ENCODE data around the gene ANGPTL4.
A peak's percentile ranks its signal among the peaks of the same experiment; 100 is the strongest.

The ANGPTL4 gene

DNA sequence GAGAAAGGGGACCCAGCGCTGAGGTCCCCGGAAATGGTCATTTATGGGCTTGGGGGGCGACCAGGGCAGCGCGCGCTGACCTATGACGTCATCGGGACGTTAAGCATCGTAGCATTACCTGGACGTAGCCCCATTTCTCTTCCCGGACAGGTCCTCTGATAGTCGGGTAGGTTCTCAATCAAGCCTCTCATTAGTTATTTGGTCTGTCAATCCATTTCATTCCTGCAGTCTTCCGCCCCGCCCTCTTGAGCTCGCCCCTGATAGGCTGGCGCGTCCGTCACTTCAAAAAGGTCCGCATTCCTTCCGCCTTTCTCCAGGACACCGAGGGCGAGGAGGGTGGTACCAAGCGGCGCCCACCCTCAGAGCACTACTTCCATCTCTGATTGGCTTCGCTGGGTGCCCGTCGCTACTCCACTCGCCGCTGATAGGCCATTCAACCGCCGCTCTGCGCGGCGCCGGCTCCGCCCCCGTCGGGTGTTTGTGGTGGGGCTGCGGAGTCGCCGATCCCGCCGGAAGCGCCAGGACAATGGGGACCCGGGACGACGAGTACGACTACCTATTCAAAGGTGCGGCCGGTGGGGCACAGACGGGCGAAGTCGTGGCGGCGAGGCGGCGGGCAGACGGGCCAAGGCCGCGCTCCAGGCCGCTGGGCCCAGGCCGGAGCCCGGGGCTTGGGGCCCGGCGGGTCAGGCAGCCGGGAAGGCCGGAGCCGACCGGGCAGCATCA lies 26.1 kb downstream of the ANGPTL4 start, which contains the start of gene RAB11B:
Gene RAB11B, plus strand, starts transcription at position 470 of the 726 bp plus-strand sequence. Its CDS starts 57 bp downstream, at position 527.
- no peak for TF ChIP-seq CTCF (IDR thresholded peaks at IDR 0.05; ENCODE audit: low read depth, low read length)
- peak; percentile 100 for DNase-seq (ENCODE audit: low read depth, low spot score)
- peak within 1 kb of the TSS; percentile 68 for H3K4me3 ChIP-seq (ENCODE audit: low read depth, low read length)
- in situ Hi-C loops (cut with HindIII; ENCODE audit: low sequenced_read_pairs) = no loop called here

DNA sequence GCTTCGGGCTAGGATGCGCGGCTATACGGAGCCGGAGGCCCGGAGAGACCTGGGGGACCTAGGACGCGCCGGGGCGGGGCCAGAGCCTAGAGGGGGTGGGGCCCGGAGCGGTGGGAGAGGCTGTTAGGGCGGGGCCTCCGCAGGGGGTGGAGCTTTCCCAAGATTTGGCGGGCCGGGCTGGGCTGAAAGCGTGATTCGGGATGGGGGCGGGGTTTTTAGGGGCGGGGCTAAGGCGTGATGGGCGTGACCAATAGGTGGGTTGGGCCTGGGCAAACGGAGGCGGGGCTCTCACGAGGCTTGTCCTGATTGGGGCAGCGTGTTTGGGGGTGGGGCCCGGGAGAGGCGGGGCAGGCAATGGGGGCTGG lies 26.6 kb downstream of the ANGPTL4 start:
- H3K4me3 ChIP-seq (ENCODE audit: low read depth, low read length) = peak overlapping the region; percentile 68
- DNase-seq (ENCODE audit: low read depth, low spot score) = peak; percentile 90
- TF ChIP-seq CTCF (IDR thresholded peaks at IDR 0.05; ENCODE audit: low read depth, low read length) = no peak
- in situ Hi-C loops (cut with HindIII; ENCODE audit: low sequenced_read_pairs) = no loop called here

DNA sequence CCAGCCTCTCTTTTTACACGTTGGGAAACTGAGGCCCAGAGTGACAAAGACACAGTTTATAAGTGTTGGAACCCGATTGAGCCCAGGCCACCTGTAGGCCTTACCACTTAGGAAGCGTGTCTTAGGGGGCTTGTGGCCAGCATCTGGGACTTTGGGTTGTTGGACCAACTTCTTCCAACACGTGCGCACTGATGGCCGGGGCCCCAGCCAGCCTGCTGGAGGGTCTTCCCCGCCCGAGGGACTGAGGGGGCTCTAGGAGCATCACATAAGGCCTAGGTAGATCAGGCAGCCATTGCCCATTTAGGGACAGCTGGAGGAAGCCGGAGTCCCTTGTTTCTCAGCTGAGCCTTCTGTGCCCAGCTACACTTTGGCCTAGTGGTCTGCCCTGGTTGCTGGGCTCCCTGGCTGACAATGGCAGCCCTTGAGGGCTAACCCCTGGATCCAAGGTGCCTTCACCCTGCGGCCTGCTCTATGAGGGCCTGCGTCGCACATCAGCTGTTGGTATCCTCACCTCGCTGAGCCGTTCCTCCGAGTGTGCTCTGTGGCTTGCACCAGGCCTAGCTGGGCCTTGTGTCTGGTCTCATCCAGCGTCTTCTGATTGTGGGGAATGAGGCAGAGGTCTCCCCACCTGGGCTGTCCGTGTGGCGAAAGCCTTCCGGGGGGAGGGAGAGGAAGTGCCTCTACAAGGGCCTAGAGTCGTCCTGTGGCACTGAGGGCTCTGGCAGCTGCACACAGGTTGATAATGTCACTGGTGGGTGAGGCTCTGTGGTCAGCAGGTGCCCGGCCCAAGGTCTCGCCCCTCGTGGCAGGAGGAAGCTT lies 27.5 kb downstream of the ANGPTL4 start:
- no peak overlapping the region for H3K4me3 ChIP-seq (ENCODE audit: low read depth, low read length)
- TF ChIP-seq CTCF (IDR thresholded peaks at IDR 0.05; ENCODE audit: low read depth, low read length) = no peak
- in situ Hi-C loops (cut with HindIII; ENCODE audit: low sequenced_read_pairs) = no loop called here
- DNase-seq (ENCODE audit: low read depth, low spot score) = no peak

GRCh38 chr19:8392017-8392591 lies 28.1 kb downstream of the ANGPTL4 start:
- H3K4me3 ChIP-seq (ENCODE audit: low read depth, low read length) = no peak overlapping the region
- no peak for DNase-seq (ENCODE audit: low read depth, low spot score)
- in situ Hi-C loops (cut with HindIII; ENCODE audit: low sequenced_read_pairs) = no loop called here
- TF ChIP-seq CTCF (IDR thresholded peaks at IDR 0.05; ENCODE audit: low read depth, low read length) = no peak

- TF ChIP-seq CTCF (IDR thresholded peaks at IDR 0.05; ENCODE audit: low read depth, low read length) = no peak
- in situ Hi-C loops (cut with HindIII; ENCODE audit: low sequenced_read_pairs) = no loop called here
- no peak overlapping the region for H3K4me3 ChIP-seq (ENCODE audit: low read depth, low read length)
- no peak for DNase-seq (ENCODE audit: low read depth, low spot score)
Measured at GRCh38 chr19:8393192-8393870, 29.4 kb downstream of the ANGPTL4 start.

- no peak overlapping the region for H3K4me3 ChIP-seq (ENCODE audit: low read depth, low read length)
- DNase-seq (ENCODE audit: low read depth, low spot score) = no peak
- no peak for TF ChIP-seq CTCF (IDR thresholded peaks at IDR 0.05; ENCODE audit: low read depth, low read length)
- in situ Hi-C loops (cut with HindIII; ENCODE audit: low sequenced_read_pairs) = no loop called here
Measured at GRCh38 chr19:8393871-8394250, 29.9 kb downstream of the ANGPTL4 start.

Measured in astrocyte of the spinal cord (primary cell).